Measurements from ENCODE around the gene APBA2. TPM values are rescaled to one million over a fixed set of nuclear protein-coding genes. Genes with fewer than 3 reads are reported as not detected.

Gene APBA2
- total and polyA plus RNA-seq, 12 donors, result 0.16 to 0.85 (median 0.46) TPM

DNA sequence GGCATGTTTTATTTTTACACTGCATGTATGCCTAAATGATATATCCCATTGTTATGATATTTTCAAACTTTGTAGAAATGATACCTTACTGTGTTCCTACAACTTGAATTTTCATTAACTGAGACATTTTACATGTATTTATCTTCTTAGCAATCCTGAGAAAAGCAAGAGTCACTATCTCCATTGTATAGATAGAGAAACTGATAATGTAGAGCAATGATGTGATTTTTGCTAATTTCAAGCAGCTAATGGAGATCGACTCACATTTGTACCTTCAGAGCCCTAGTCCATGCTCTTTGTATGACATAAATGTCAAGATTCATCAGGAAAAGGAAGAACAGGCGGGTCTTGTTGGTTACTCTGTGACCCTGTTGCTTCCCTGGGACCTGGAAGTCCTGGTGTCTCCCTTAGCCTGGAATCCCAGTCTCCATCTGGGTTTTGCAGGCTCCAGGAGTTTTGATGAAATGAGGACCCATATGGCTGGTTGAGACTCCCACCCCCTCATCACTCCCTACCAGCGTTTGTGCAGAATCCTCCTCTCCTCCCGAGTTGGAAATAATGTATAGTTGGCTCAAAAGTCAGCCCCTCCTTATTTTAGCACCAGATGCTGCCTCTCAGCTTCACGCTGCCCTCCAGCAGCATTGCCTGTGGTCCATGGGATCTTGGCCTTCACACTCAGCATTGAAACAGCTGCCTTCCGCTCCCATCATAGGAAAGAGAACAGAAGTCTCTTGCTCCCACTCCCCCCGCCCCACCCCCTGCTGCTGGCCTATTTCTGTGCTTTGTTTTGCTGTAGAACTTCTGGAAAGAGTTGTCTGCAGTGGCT, 67.1 kb downstream of the APBA2 start:
- Histone ChIP-seq H3K27ac (no peak overlapping the region), H3K27me3 (peaks cover 0 to 33% (median 7%) of the 10 kb centered on the region in 7 donors), H3K9me3 (no peaks in the 10 kb centered on the region), H3K4me3 (no peak overlapping the region), H3K36me3 (no peaks in the 10 kb centered on the region), H3K4me1 (peaks cover 0 to 8% (median 0%) of the 10 kb centered on the region in 9 donors)
- TF ChIP-seq, protein P1, sequence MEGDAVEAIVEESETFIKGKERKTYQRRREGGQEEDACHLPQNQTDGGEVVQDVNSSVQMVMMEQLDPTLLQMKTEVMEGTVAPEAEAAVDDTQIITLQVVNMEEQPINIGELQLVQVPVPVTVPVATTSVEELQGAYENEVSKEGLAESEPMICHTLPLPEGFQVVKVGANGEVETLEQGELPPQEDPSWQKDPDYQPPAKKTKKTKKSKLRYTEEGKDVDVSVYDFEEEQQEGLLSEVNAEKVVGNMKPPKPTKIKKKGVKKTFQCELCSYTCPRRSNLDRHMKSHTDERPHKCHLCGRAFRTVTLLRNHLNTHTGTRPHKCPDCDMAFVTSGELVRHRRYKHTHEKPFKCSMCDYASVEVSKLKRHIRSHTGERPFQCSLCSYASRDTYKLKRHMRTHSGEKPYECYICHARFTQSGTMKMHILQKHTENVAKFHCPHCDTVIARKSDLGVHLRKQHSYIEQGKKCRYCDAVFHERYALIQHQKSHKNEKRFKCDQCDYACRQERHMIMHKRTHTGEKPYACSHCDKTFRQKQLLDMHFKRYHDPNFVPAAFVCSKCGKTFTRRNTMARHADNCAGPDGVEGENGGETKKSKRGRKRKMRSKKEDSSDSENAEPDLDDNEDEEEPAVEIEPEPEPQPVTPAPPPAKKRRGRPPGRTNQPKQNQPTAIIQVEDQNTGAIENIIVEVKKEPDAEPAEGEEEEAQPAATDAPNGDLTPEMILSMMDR (IDR thresholded peaks at IDR 0.05), result no peak
- ATAC-seq, result no peak
- intact Hi-C loops (cut with DNase I), result no loop called here
- WGBS, 2 donors, result 49 to 60% methylated on average over 7 of the region's 7 CpGs
- DNase-seq, result no peak

DNA sequence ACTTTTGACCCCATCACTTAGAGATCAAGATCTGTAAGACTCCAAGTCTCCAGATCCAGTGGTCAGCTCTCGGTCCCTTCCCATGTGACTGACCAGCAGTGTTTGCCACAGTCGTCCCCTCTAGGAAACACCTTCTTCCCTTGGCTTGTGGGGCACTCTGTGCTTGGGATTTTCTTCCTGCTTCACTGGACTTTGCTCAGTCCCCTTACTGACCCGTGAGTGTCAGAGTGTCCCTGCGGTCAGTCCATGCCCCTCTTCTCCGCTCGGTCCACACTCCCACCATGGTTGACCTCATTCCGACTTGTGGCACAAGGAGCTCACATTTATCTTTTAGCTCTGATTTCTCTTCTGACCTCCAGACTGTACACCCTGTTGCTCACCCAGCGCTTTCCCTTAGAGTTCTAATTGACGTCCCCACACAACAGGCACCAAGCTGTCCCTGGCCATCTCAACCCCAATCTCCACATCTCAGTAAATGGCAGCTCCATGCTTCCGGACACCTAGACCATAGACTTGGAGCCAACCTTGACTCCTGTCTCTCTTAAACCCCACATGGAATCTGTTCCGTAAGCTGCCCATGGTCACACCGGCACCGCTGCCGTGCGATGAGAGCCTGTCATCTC, 67.9 kb downstream of the APBA2 start:
- Histone ChIP-seq H3K27ac (no peak overlapping the region), H3K36me3 (no peaks in the 10 kb centered on the region), H3K4me1 (peaks cover 0 to 8% (median 0%) of the 10 kb centered on the region in 9 donors), H3K4me3 (no peak overlapping the region), H3K27me3 (peaks cover 0 to 33% (median 7%) of the 10 kb centered on the region in 7 donors), H3K9me3 (no peaks in the 10 kb centered on the region)
- ATAC-seq (no peak), DNase-seq (no peak)
- intact Hi-C loops (cut with DNase I), result no loop called here
- 69 to 76% methylated on average over 15 of the region's 15 CpGs for WGBS, 2 donors
- TF ChIP-seq, protein P1 (IDR thresholded peaks at IDR 0.05), result no peak

DNA sequence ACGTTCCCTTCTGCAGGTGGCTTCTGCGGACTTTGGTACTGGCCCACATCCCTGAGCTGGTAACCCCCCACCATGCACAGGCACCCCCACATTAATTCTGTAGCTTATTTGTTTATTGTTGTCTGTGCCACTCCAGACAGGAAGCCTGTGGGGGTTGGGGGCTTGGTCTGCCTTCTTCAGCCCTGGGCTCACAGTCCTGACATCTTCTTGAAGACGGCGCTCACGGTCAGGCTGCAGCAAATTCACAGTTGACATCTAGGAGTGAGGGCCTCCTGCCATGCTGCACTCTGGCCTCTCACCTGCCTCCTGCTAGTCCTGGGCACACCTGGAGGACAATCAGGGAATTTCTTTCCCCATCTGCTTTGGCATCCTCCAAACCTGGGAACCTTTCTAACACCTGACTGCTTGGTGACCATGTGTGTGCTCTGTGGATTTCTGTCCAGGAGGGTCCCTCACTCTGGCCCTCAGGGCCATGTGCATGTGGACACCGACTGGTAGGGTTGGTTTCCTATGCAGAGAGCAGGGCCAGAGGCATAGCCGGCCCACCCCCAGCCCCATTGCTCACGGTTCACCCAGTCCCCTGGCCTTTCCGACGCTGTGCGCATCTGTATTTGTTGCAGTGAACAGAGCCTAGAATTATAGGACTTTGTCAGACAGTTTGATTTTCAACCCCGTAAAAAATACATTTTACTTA, 68.8 kb downstream of the APBA2 start:
- Histone ChIP-seq H3K27me3 (peaks cover 0 to 33% (median 7%) of the 10 kb centered on the region in 7 donors), H3K36me3 (no peaks in the 10 kb centered on the region), H3K4me3 (no peak overlapping the region), H3K9me3 (no peaks in the 10 kb centered on the region), H3K27ac (no peak overlapping the region), H3K4me1 (peaks cover 0 to 8% (median 0%) of the 10 kb centered on the region in 9 donors)
- TF ChIP-seq, protein P1 (IDR thresholded peaks at IDR 0.05), result no peak
- intact Hi-C loops (cut with DNase I), result no loop called here
- 84 to 89% methylated on average over 12 of the region's 12 CpGs for WGBS, 2 donors
- DNase-seq, result no peak
- no peak for ATAC-seq

All from heart right ventricle (tissue), 16 donors.